ENCODE data around the gene KIAA1755. TPM values are rescaled to one million over a fixed set of nuclear protein-coding genes. Genes with fewer than 3 reads are reported as not detected.

Gene KIAA1755
- total RNA-seq, 1 experiment from 2014 or later: 0.17 TPM

DNA sequence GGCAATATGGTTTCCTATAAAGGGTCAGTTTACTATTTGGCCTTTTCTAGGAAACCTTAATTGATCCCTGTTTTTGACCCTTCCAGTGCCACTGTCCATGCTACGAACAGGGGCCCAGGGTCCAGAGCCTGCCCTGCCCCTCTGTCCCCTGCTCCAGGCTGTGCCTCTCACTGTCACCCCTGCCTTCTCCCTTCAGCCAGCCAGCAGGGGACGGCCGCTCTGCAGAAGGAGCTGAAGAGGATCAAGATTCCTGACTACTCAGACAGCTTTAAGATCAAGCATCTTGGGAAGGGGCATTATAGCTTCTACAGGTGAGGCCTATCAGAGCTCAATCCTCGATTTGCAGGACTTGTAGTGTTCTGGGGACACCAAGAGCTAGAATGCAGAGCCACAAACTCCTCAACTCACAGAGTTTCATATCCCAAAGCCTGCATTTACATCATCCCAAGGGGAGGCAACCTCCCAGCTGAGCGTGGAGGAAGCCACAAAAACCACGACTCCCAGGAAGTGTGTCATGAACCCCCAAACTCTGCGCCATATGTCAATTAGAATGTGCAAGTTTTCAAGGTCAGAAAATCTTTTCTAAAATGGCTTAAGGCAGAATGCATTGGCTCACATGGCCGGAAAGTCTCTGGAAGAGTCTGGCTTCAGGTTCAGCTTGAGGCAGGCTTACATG, 47.0 kb upstream of the KIAA1755 start:
- no CpG with 5 or more reads among the region's 8 CpGs for WGBS (ENCODE audit: extremely low coverage, insufficient read length, low lambda C conversion rate)
- Histone ChIP-seq H2BK5ac (ENCODE audit: insufficient read length, low read length) (no peak overlapping the region), H3K27me3 (ENCODE audit: insufficient read depth, low read length) (no peaks in the 10 kb centered on the region), H2BK20ac (ENCODE audit: low read depth, low read length, poor library complexity, severe bottlenecking) (no peak overlapping the region), H2BK120ac (ENCODE audit: low read depth, low read length, poor library complexity, severe bottlenecking) (no peak overlapping the region), H3K79me2 (ENCODE audit: insufficient read depth, low read length) (no peaks in the 10 kb centered on the region), H4K5ac (ENCODE audit: insufficient read length, low read depth, low read length) (no peak overlapping the region), H3K23me2 (ENCODE audit: insufficient read length, low read depth, low read length, poor library complexity, severe bottlenecking) (no peaks in the 10 kb centered on the region), H4K91ac (ENCODE audit: insufficient read length, low read depth, low read length) (no peak overlapping the region), H4K20me1 (ENCODE audit: control insufficient read depth, insufficient read depth, insufficient read length) (no peaks in the 10 kb centered on the region), H3K4me1 (ENCODE audit: insufficient read depth, low read length) (no peaks in the 10 kb centered on the region), H4K8ac (replicated peaks; ENCODE audit: insufficient read length, low read depth, low read length) (no peak overlapping the region), H3K56ac (ENCODE audit: insufficient read length, low read depth, low read length) (no peak overlapping the region), H3K4ac (ENCODE audit: low read depth, low read length) (no peak overlapping the region), H3T11ph (ENCODE audit: low read length) (no peak overlapping the region), H3K79me1 (ENCODE audit: insufficient read depth, low read depth, low read length, poor library complexity, severe bottlenecking) (no peaks in the 10 kb centered on the region), H3K9ac (ENCODE audit: extremely low read depth, insufficient read length, low read length) (no peak overlapping the region), H2BK15ac (ENCODE audit: low read depth, low read length) (no peak overlapping the region), H3K9me3 (ENCODE audit: control insufficient read depth, low read depth, low read length) (no peaks in the 10 kb centered on the region), H3K27ac (ENCODE audit: insufficient read length, low read depth, low read length) (no peak overlapping the region), H3K18ac (ENCODE audit: insufficient read length, low read depth, low read length) (peak overlapping the region; percentile 14), H3K23ac (ENCODE audit: insufficient read length, low read depth, low read length) (no peak overlapping the region), H2AK5ac (ENCODE audit: insufficient read length, low read length) (no peak overlapping the region), H2BK12ac (ENCODE audit: insufficient read length, low read depth, low read length) (no peak overlapping the region), H2AFZ (ENCODE audit: low read length) (no peak overlapping the region), H3K4me2 (ENCODE audit: insufficient read depth, insufficient read length, low read length) (no peak overlapping the region), H3K14ac (ENCODE audit: insufficient read depth, low read length) (no peak overlapping the region)
- no peaks in the 10 kb centered on the region for H3K36me3 Mint-ChIP-seq (ENCODE audit: insufficient read depth in 1 of 3, low read depth in 3 of 3)
- H3K4me1 Mint-ChIP-seq: peaks cover 6 to 15% of the 10 kb centered on the region in 2 experiments
- DNase-seq: no peak
- no peak overlapping the region for H3K27ac Mint-ChIP-seq
- H3K4me3 Mint-ChIP-seq: no peak overlapping the region
- H3K27me3 Mint-ChIP-seq (ENCODE audit: low read depth): peaks cover 15% of the 10 kb centered on the region
- H3K9me3 Mint-ChIP-seq: no peaks in the 10 kb centered on the region
- TF ChIP-seq, protein P1, sequence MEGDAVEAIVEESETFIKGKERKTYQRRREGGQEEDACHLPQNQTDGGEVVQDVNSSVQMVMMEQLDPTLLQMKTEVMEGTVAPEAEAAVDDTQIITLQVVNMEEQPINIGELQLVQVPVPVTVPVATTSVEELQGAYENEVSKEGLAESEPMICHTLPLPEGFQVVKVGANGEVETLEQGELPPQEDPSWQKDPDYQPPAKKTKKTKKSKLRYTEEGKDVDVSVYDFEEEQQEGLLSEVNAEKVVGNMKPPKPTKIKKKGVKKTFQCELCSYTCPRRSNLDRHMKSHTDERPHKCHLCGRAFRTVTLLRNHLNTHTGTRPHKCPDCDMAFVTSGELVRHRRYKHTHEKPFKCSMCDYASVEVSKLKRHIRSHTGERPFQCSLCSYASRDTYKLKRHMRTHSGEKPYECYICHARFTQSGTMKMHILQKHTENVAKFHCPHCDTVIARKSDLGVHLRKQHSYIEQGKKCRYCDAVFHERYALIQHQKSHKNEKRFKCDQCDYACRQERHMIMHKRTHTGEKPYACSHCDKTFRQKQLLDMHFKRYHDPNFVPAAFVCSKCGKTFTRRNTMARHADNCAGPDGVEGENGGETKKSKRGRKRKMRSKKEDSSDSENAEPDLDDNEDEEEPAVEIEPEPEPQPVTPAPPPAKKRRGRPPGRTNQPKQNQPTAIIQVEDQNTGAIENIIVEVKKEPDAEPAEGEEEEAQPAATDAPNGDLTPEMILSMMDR (conservative IDR thresholded peaks at IDR 0.05): no peak

All from H9 (cell line).